OCI-LY7 (cell line): ENCODE data around the gene RBBP8NL. TPM values are rescaled to one million over a fixed set of nuclear protein-coding genes. Genes with fewer than 3 reads are reported as not detected.

ENCODE experiments used
- Bru-seq: library from RNA; stranded (reverse); fragments of 400-500 nt; gene quantifications from one replicate; lab custom pipeline; 2021; lab: Mats Ljungman, UMichigan
- BruChase-seq, 2 experiments: library from RNA; stranded (reverse); fragments of 400-500 nt; gene quantifications; one replicate each; lab custom pipeline; 2021; lab: Mats Ljungman, UMichigan
- BruUV-seq: library from RNA; stranded (reverse); fragments of 400-500 nt; replicated peaks from 2 replicates; lab custom pipeline; 2021; lab: Mats Ljungman, UMichigan
- CTCF ChIA-PET: fragments of 300-600 bp; sonication (Branson Sonifier 250); formaldehyde crosslinking; loops from one replicate; lab custom pipeline; 2022; ENCODE audit warnings: antibody characterized with exemption; ENCODE audit not compliant: unreplicated experiment; lab: Charles Lee
- POLR2A ChIA-PET: fragments of 300-600 bp; sonication (Branson Sonifier 250); formaldehyde crosslinking; loops from one replicate; lab custom pipeline; 2022; ENCODE audit warnings: antibody characterized with exemption; lab: Charles Lee
- DNase-seq: peaks from one replicate; pipeline ENCODE4 v3.0.0-alpha.2; 2015; ENCODE audit warnings: low spot score
- H2AFZ ChIP-seq: fragments of 200-600 bp; sonication (generic), shearing (Covaris generic); 2 replicates; pipeline ENCODE4 v1.6.1; 2014; ENCODE audit warnings: mild to moderate bottlenecking, antibody characterized with exemption, low read length, moderate library complexity
- H3K27ac ChIP-seq: fragments of 200-600 bp; sonication (generic); 2 replicates; pipeline ENCODE4 v1.5.1; 2014; ENCODE audit warnings: mixed run types, low read depth, mild to moderate bottlenecking, moderate library complexity, low read length, inconsistent platforms; ENCODE audit not compliant: poor library complexity, severe bottlenecking
- H3K36me3 ChIP-seq: fragments of 200-600 bp; sonication (generic); 2 replicates; pipeline ENCODE4 v1.6.1; 2014; ENCODE audit warnings: mild to moderate bottlenecking, antibody characterized with exemption, low read length, moderate library complexity, mixed read lengths; ENCODE audit not compliant: insufficient read depth
- H3K4me1 ChIP-seq: fragments of 200-600 bp; sonication (generic); 2 replicates; pipeline ENCODE4 v1.5.1; 2014; ENCODE audit warnings: mild to moderate bottlenecking, low read length; ENCODE audit not compliant: insufficient read depth, poor library complexity, severe bottlenecking
- H3K4me2 ChIP-seq: fragments of 200-600 bp; sonication (generic); 2 replicates; pipeline ENCODE4 v1.6.1; 2014; ENCODE audit warnings: mild to moderate bottlenecking, low read length
- H3K4me3 ChIP-seq: fragments of 200-600 bp; sonication (generic); 2 replicates; pipeline ENCODE4 v1.5.1; 2014; ENCODE audit warnings: mild to moderate bottlenecking, low read depth, low read length; ENCODE audit not compliant: poor library complexity, severe bottlenecking
- H3K79me2 ChIP-seq: fragments of 200-600 bp; sonication (generic); 2 replicates; pipeline ENCODE4 v1.6.1; 2016; ENCODE audit warnings: low read depth, mild to moderate bottlenecking, low read length, moderate library complexity, mixed read lengths; ENCODE audit not compliant: insufficient read depth
- H3K9me2 ChIP-seq: fragments of 200-600 bp; sonication (generic); 2 replicates; pipeline ENCODE4 v1.6.1; 2016; ENCODE audit warnings: mild to moderate bottlenecking, low read length, mixed read lengths; ENCODE audit not compliant: insufficient read depth
- H3K9me3 ChIP-seq: fragments of 200-600 bp; sonication (generic); 2 replicates; pipeline ENCODE4 v1.6.1; 2014; ENCODE audit warnings: mild to moderate bottlenecking, mixed run types, low read length, mixed read lengths
- H4K20me1 ChIP-seq: fragments of 200-600 bp; sonication (generic); 2 replicates; pipeline ENCODE4 v1.6.1; 2014; ENCODE audit warnings: mild to moderate bottlenecking, antibody characterized with exemption, low read length, moderate library complexity, mixed read lengths; ENCODE audit not compliant: insufficient read depth
- EZH2phosphoT487 ChIP-seq: fragments of 200-600 bp; sonication (generic); IDR thresholded peaks from 2 replicates; pipeline ENCODE4 v1.6.1; 2018; ENCODE audit warnings: low read depth, borderline replicate concordance, mild to moderate bottlenecking, mixed run types, antibody characterized with exemption, low read length, moderate library complexity, mixed read lengths
- intact Hi-C: fragments of 100-400 bp; cut with micrococcal nuclease; formaldehyde crosslinking; loops from one replicate; pipeline ENCODE4 v1.10.0; 2022; ENCODE audit not compliant: unreplicated experiment
- long read RNA-seq: library from polyadenylated mRNA; stranded (forward); transcript quantifications from one replicate; pipeline ENCODE4 v2.0.0, GENCODE V29; 2022
- total RNA-seq, 2 experiments: library from RNA; depleted of rRNA in 1 of 2; stranded (reverse); fragments of >200 nt in 1 of 2; shearing (Covaris generic) in 1 of 2; gene quantifications; 2 replicates each; pipeline ENCODE4 v1.2.3, GENCODE V29; 2014 to 2022
- TF ChIP-seq, protein P1 (sequence below): fragments of 200-600 bp; sonication (generic); conservative IDR thresholded peaks from 2 replicates; pipeline ENCODE4 v1.5.1; 2014; ENCODE audit warnings: mild to moderate bottlenecking, antibody characterized with exemption, low read length, moderate library complexity, mixed read lengths

RBBP8NL gene, protein sequence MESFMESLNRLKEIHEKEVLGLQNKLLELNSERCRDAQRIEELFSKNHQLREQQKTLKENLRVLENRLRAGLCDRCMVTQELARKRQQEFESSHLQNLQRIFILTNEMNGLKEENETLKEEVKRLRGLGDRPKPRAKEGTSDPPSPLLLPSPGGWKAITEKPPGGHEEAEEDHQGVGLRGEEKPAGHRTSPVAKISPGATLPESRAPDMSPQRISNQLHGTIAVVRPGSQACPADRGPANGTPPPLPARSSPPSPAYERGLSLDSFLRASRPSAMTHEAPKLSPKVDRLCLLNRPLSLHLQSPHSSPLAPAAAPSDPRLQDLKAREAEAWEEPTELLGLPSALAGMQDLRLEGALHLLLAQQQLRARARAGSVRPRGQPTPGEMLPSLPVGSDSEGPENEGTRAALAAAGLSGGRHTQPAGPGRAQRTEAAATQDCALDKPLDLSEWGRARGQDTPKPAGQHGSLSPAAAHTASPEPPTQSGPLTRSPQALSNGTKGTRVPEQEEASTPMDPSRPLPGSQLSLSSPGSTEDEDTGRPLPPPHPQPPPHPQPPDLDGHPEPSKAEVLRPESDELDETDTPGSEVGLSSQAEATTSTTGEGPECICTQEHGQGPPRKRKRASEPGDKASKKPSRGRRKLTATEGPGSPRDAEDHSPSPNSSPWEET
- total RNA-seq (2014; rRNA removed; shearing (Covaris generic)) (not detected in 2 replicates), total RNA-seq (2022) (not detected in 2 replicates), Bru-seq, nascent RNA (not detected), BruChase-seq, experiment 1, labeled RNA remaining after a 6-hour chase (not detected), BruChase-seq, experiment 2, labeled RNA remaining after a 2-hour chase (not detected)
- long read RNA-seq = 0 reads

DNA sequence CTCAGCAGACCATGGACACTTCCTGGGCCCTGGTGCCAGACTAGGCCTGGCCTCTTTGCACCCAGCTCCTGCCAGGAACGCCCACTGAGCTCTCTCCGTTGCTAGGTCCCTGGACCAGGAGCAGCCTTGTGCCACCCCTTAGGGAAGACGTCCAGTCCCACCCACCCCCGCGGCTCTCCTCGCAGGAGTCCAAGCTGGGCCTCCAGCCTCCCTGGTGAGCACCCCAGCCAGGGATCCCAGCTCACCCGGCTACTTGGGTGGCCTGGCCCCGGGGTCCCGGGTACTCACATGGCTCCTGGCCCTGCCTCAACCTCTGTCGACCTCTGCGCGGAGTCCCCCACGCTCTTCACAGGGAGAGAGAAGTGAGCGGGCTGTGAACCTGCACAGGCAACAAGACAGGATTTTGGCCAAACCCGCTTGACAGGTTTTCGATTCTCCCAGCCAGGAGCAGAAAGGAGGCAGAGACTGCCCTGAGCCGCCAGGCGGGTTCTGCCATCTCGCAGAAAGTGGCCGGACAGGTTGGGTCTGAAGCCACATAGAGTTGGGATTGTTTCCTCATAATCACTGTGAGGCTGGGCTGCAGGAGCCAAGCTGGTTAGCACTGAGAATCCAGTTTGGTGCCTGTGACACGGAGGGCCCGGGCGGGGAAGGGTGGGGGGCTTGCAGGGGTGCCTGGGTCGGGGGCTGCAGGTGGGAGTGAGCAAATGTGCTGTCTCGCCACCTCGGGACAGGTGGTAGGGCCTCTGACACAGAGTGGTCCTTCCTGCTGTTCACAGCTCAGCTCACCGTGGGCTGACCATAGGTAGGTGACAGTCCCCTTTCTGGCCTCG is at the start of gene RBBP8NL:
TSS of gene RBBP8NL (minus strand) at position 368 of the 830 bp plus-strand sequence. CDS start 7,892 bp downstream, outside the sequence.
- Histone ChIP-seq H4K20me1 (no peaks in the 10 kb centered on the region), H3K27ac (no peak within 1 kb of the TSS), H3K4me1 (no peaks in the 10 kb centered on the region), H3K79me2 (no peaks in the 10 kb centered on the region), H2AFZ (no peak within 1 kb of the TSS), H3K9me3 (no peaks in the 10 kb centered on the region), H3K36me3 (no peaks in the 10 kb centered on the region), H3K4me2 (no peak within 1 kb of the TSS), H3K9me2 (no peaks in the 10 kb centered on the region), H3K4me3 (no peak within 1 kb of the TSS)
- no TSS peak for BruUV-seq
- no peak for DNase-seq
- no peak for TF ChIP-seq EZH2phosphoT487
- TF ChIP-seq, protein P1, sequence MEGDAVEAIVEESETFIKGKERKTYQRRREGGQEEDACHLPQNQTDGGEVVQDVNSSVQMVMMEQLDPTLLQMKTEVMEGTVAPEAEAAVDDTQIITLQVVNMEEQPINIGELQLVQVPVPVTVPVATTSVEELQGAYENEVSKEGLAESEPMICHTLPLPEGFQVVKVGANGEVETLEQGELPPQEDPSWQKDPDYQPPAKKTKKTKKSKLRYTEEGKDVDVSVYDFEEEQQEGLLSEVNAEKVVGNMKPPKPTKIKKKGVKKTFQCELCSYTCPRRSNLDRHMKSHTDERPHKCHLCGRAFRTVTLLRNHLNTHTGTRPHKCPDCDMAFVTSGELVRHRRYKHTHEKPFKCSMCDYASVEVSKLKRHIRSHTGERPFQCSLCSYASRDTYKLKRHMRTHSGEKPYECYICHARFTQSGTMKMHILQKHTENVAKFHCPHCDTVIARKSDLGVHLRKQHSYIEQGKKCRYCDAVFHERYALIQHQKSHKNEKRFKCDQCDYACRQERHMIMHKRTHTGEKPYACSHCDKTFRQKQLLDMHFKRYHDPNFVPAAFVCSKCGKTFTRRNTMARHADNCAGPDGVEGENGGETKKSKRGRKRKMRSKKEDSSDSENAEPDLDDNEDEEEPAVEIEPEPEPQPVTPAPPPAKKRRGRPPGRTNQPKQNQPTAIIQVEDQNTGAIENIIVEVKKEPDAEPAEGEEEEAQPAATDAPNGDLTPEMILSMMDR = no peak
- POLR2A ChIA-PET = no interaction called here
- intact Hi-C loops = no loop called here
- CTCF ChIA-PET = no interaction called here

DNA sequence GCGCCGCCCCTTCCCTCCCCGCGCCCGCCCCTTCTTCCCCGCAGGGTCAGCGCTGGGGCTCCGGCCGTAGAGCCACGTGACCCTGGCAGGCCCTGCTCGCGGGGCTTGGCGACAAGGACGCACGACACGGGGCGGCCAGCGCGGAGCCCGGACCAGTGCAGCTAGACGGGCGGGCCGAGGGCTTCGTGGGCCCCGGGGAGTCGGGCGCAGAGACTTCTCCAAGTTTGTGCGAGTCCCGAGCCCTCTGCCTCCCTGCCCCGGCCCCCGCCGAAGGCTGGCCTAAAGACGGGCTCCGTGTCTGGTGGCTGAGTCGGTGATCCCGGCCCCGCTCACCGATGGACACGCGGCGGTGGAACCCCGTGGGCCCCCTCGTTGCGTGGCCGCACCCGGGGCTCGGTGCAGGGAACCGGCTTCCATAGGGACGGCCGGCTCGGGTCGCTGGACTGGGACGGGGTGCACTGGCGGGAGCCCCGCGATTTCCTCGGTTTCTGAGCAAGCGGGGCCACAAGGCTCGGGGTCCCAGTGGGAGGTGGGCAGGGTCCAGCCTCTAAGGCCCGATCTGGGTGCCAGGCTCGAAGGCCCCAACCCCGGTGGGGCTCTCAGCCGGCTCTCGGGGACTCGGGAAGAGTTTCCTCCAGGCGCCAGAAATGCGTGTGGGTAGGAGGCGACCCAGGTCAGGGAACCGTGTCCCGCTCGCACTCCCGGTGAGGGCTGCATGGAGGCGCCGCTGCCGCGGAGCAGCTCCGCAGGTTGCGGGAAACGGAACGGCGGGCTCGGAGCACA is 48.9 kb upstream of the RBBP8NL start:
- H3K27ac ChIP-seq = no peak overlapping the region
- H3K79me2 ChIP-seq = no peaks in the 10 kb centered on the region
- no TSS peak for BruUV-seq
- no peak overlapping the region for H3K4me3 ChIP-seq
- no peak overlapping the region for H2AFZ ChIP-seq
- CTCF ChIA-PET = no interaction called here
- H3K9me2 ChIP-seq = no peaks in the 10 kb centered on the region
- POLR2A ChIA-PET = no interaction called here
- H3K9me3 ChIP-seq = no peaks in the 10 kb centered on the region
- DNase-seq = no peak
- TF ChIP-seq, protein P1 = no peak
- TF ChIP-seq EZH2phosphoT487 = no peak
- no peaks in the 10 kb centered on the region for H3K36me3 ChIP-seq
- H4K20me1 ChIP-seq = no peaks in the 10 kb centered on the region
- no peak overlapping the region for H3K4me2 ChIP-seq
- H3K4me1 ChIP-seq = no peaks in the 10 kb centered on the region
- intact Hi-C loops = no loop called here
